GM12872 (cell line): ENCODE data around the gene GAS2L3.

Source experiments
- CTCF ChIP-seq: IDR thresholded peaks from 3 replicates; pipeline ENCODE4 v1.5.1; 2011; ENCODE audit warnings: low read depth, mild to moderate bottlenecking, low read length, moderate library complexity; ENCODE audit not compliant: insufficient read depth

Gene GAS2L3

GRCh38 chr12:100573292-100574186 lies at the start of gene GAS2L3:
TSS of gene GAS2L3 (plus strand) at chr12:100573684. CDS start at chr12:100594905, 21,221 bp downstream.
- TF ChIP-seq CTCF, result no peak

DNA sequence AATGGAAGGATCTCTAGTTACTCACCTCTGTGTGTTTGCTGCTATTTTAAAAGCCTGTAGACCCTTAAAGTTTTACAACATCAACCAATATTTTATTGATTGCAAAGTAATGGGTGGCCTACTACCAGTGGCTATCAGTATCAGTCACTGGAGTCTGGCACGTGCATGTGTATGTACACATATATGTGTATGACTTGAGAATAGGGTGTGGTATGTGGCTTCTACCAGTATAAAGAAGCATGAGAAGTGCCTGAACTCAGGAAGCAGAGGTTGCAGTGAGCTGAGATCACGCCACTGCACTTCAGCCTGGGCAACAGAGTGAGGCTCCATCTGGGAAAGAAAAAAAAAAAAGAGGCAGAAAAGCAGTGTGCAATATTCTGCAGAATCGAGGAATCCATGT lies 45.5 kb upstream of the GAS2L3 start:
- no peak for TF ChIP-seq CTCF

- no peak for TF ChIP-seq CTCF
These were observed 44.9 kb upstream of the GAS2L3 start for GRCh38 chr12:100528471-100529127.

GRCh38 chr12:100529756-100530350 lies 43.6 kb upstream of the GAS2L3 start:
- TF ChIP-seq CTCF, result no peak

DNA sequence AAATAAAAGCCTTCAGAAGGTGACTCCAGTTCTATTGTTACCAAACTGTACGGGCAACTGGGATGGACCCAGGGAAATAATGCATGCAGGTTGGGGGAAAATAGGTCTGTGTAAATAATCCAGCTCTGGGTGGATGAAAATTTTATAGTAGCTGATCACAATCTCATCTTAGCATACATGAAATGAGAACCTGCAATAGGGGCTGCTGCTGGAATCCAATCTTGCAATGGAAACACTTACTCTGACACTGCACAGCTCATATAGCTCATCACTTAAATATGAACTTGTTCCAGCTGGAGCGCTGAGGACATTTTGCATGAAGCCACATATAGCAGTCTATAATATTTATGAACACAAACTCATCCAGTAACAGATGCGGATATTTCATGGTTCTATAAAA lies 40.1 kb upstream of the GAS2L3 start:
- TF ChIP-seq CTCF, result no peak

GRCh38 chr12:100534625-100535227 lies 38.8 kb upstream of the GAS2L3 start:
- TF ChIP-seq CTCF, result no peak

DNA sequence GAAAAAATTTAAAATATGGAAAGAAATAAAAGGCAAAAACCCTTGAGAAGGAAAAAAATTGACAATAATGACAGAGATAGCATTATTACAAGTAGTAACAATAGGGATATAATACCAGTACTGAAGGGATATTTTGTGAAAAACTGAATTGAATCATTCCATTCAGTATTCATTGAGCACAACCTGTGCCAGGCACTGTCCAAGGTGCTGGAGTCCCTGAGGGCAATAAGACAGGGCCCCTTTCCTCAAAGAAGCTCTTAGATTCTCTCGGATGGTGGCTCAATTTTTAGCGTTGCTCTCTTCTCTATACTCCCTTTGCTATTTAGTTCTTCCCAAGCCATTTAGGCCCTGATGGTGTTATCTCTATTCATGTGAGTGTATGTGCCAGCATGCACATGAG lies 34.3 kb upstream of the GAS2L3 start:
- TF ChIP-seq CTCF, result no peak
